ENCODE measurements around the gene DEFB125. TPM values are rescaled to one million over a fixed set of nuclear protein-coding genes. Genes with fewer than 3 reads are reported as not detected.
"Not testable (repeated sequence)": the region's sequence is repeated elsewhere in the genome, so short reads cannot be mapped to it uniquely, and the experiment has no call there.

Gene DEFB125
- polyA plus RNA-seq (ENCODE audit: insufficient read length in 3 of 3), result not detected
- long read RNA-seq, donor 1, result 0 reads
- long read RNA-seq, donor 2, result 0 reads
- long read RNA-seq, donor 3, result 0 reads
- long read RNA-seq, donor 4, result 0 reads
- long read RNA-seq, donor 5, result 0 reads
- long read RNA-seq, donor 6, result 0 reads
- long read RNA-seq, donor 7, result 0 reads
- long read RNA-seq, donor 8, result 0 reads
- long read RNA-seq, donor 9, result 0 reads
- long read RNA-seq, donor 10, result 0 reads
- long read RNA-seq, donor 11, result 0 reads
- long read RNA-seq, donor 12, result 0 reads
- long read RNA-seq, donor 13, result 0 reads
- long read RNA-seq, donor 14, result 0 reads
- long read RNA-seq, donor 15, result 0 reads
- long read RNA-seq, donor 16, result 0 reads

DNA sequence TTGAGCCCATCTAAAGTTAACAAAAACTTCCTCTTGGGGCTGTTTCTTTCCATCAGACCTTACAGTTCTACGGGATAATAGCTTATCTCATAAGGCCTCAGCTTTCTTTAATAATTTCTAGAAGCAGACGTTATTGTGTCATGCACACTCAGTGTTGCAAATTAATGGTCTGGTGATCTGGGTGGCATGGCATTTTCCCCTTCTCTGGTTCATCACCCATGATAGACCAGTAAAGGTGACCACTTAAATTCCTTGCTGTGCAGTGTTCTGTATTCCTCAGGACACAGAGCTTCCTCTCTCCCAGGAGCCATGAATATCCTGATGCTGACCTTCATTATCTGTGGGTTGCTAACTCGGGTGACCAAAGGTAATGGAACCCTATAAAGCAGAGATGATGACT, at the start of gene DEFB125:
Gene DEFB125 (plus strand): TSS at position 272 of the 400 bp plus-strand sequence. CDS start 38 bp downstream, at position 310.
- DNase-seq, result no peak

DNA sequence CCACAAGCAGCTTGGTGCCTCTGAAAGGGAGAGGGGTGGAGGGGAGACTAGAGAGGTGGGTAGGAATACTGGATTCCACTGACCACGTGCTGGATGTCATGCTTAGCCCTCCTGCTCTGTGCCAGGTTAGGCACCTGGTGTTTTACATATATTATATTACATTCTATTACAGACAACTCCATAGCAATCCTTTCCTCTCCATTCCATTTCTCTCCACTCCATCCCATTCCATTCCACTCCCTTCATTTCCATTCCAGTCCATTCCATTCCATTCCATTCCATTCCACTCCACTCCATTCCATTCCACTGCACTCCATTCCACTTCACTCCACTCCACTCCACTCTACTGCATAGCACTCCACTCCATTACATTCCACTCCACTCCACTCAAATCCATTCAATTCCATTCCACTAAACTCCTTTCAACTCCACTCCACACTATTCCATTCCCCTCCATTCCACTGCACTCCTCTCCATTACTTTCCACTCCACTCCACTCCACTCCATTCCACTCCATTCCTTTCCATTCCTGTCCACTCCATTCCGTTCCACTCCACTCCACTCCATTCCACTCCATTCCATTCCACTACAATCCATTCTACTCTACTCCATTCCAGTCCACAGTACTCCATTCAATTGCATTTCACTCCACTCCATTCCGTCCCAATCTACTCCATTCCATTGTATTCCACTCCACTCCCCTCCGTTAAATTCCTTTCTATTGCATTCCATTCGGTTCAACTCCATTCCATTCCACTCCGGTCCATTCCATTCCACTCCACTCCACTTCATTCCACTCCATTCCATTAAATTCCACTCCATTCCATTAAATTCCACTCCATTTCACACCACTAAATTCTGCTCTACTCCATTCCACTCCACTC, 27.2 kb upstream of the DEFB125 start:
- no peak for DNase-seq

- no peak for DNase-seq
Measured at GRCh38 chr20:61230-61629, 26.2 kb upstream of the DEFB125 start.

GRCh38 chr20:61757-62156, 25.7 kb upstream of the DEFB125 start:
- DNase-seq, result no peak

DNA sequence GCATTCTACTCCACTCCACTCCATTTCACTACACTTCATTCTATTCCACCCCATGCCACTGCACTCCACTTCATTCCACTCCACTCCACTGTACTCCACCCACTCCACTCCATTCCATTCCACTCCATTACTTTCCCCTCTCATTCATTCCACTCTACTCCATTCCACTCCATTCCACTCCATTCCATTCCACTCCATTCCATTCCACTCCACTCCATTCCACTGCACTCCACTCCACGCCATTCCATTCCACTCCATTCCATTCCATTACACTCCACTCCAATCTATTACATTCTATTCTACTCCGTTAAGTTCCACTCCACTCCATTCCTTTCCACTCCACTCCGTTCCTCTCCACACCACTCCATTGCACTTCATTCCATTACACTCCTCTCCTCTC, 25.0 kb upstream of the DEFB125 start:
- DNase-seq, result no peak

DNA sequence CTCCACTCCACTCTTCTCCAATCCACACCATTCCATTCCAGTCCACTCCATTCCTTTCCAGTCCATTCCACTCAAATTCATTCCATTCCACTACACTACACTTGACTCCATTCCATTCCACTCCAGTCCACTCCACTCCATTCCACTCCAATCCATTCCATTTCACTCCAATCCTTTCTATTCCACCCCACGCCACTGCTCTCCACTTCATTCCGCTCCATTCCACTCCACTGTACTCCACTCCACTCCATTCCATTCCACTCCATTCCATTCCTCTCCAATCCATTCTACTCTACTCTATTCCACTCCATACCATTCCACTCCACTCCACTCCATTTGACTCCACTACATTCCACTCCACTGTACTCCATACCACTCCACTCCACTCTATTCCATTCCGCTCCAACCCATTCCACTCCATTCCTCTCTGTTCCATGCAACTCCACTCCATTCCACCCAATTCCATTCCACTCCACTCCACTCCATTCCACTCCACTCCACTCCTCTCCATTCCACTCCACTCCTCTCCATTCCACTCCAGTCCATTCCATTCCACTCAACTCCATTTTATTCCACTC, 23.4 kb upstream of the DEFB125 start:
- DNase-seq, result no peak

- DNase-seq, result no peak
Measured at GRCh38 chr20:64766-65322, 22.6 kb upstream of the DEFB125 start.

DNA sequence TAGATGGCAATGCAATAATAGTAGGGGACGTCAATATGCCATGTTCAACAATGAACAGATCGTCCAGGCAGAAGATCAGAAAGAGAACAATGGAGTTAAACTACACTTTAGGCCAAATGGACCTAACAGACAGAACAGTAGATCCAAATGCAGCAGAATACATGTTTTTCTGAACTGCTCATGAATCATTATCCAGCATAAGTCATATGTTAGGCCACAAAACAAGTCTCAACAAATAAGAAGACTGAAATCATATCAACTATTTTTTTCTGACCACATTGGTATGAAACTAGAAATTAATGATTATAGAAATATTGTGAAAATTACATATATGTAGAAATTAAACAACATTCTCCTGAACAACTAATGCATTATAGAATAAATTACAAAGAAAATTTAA, 10.2 kb upstream of the DEFB125 start:
- no peak for DNase-seq

GRCh38 chr20:78338-78737, 9.1 kb upstream of the DEFB125 start:
- no peak for DNase-seq

DNA sequence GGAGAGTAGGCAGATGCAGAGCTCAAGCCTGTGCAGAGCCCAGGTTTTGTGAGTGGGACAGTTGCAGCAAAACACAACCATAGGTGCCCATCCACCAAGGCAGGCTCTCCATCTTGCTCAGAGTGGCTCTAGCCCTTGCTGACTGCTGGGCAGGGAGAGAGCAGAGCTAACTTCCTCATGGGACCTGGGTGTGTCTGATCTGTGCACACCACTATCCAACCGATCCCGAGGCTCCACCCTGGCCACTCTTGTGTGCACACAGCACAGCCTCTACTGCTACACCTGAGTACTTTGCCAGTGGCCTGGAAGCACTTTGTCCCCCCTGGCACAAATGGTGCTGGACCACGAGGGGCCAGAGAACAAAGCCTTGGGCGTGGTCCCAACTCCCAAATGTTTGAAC, 7.9 kb upstream of the DEFB125 start:
- no peak for DNase-seq

DNA sequence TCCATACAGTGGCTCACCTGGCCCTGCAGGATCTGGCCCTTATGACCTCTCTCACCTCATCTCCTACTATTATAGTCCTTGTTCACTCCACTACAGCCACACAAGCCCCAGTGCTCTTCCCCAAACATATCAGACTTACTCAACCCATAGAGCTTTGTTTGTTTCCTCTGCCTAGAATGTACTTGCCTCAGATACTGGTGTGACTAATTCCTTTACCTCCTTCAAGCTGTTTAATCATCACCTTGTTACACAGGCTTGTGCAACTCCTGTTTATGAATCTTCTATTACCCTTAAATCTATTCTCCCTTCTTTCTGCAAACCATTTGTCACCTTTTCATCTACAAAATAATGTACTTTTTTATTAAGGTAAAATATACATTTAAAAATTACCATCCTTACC, 3.2 kb downstream of the DEFB125 start:
- no peak for DNase-seq

- no peak for DNase-seq
Measured at GRCh38 chr20:93641-94040, 6.2 kb downstream of the DEFB125 start.

DNA sequence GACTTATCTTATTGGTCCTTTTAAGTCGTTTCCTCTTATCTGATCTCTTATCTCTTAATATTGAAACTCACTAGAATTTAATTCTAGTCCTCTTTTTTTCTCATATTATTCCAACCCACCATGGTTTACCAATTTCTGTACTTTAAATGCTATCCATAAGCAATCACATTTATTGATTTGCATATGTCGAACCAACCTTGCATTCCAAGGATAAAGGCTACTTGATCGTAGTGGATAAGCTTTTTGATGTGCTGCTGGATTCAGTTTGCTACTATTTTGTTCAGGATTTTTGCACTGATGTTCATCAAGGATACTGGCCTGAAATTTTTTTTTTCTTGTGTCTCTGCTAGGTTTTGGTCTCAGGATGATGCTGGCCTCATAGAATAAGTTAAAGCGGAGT, 7.7 kb downstream of the DEFB125 start:
- DNase-seq, result no peak

DNA sequence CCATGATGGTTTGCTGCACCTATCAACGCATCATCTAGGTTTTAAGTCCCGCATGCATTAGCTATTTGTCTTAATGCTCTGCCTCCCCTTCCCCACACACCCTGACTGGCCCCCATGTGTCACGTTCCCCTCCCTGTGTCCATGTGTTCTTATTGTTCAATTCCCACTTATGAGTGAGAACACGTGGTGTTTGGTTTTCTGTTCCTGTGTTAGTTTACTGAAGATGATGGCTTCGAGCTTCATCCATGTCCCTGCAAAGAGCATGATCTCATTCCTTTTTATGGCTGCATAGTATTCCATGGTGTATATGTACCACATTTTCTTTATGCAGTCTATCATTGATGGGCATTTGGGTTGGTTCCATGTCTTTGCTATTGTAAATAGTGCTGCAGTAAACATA, 10.2 kb downstream of the DEFB125 start:
- not testable (repeated sequence) for DNase-seq

DNA sequence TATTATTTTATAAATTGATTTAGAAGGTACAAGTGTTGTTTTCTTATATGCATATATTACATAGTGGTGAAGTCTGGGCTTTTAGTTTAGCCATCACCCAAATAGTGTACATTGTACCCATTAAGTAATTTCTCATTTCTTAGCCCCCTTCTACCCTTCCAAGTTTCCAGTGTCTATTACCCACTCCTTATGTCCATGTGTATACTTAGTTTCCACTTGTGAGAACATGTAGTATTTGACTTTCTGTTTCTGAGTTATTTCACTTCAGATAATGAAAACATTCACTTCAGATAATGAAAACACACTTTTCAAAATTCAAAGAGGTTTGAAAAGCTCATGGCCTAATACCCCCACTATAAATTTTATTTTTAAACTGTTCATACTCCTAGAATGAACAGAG, 14.5 kb downstream of the DEFB125 start:
- DNase-seq, result no peak

DNA sequence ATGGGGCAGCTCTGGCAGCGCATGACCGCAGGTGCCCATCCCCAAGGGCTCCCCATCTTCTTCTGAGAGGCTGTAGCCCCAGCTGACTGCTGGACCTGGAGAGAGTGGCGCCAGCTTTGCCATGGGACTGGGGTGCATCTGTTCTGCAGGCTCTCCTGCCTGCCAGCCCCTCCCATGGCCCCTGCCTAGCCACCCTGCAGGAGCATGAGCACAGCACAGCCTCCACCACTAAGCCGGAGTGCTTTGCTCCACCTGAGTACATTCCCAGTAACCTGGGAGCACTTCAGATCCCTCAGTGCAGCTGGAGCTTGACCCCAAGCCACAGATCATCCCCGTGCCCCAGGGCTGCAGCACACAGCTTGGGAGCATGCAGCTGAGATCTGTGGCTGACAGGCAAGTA, 16.0 kb downstream of the DEFB125 start:
- DNase-seq, result no peak

- no peak for DNase-seq
Measured at GRCh38 chr20:112396-112795, 24.9 kb downstream of the DEFB125 start.

DNA sequence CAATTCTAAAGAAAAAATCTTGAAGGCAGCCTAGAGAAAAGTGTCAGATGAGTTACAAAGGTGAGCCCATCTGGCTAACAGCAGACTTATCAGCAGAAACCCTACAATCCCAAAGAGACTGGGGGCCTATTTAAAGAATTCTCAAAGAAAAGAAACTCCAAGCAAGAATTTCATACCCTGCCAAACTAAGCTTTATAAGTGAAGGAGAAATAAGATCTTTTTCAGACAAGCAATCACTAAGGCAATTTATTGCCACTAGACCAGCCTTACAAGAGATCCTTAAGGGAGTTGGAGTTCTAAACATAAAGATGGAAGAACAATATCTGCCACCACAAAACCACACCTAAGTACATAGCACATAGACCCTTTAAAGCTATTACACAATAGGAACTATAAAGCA, 30.0 kb downstream of the DEFB125 start:
- no peak for DNase-seq

DNA sequence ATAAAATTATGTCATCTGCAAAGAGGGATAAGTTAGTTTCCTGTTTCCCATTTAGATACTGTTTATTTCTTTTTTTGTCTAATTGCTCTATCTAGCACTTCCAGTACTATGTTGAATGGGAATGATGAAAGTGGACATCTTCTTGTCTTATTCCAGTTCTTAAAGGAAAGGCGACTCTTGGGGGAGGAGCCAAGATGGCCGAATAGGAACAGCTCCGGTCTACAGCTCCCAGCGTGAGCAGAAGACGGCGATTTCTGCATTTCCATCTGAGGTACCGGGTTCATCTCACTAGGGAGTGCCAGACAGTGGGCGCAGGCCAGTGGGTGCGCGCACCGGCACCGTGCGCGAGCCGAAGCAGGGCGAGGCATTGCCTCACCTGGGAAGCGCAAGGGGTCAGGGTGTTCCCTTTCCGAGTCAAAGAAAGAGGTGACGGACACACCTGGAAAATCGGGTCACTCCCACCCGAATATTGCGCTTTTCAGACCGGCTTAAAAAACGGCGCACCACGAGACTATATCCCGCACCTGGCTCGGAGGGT, 42.4 kb downstream of the DEFB125 start:
- DNase-seq, result not testable (repeated sequence)

- no peak for DNase-seq
Measured at GRCh38 chr20:137668-138490, 50.4 kb downstream of the DEFB125 start.

- no peak for DNase-seq
Measured at GRCh38 chr20:142290-142689, 54.8 kb downstream of the DEFB125 start, which contains the start of gene DEFB126. Gene DEFB126 (plus strand): TSS chr20:142590. CDS start chr20:142629, 39 bp downstream.
